ENCODE measurements around the gene SMAD7.

DNA sequence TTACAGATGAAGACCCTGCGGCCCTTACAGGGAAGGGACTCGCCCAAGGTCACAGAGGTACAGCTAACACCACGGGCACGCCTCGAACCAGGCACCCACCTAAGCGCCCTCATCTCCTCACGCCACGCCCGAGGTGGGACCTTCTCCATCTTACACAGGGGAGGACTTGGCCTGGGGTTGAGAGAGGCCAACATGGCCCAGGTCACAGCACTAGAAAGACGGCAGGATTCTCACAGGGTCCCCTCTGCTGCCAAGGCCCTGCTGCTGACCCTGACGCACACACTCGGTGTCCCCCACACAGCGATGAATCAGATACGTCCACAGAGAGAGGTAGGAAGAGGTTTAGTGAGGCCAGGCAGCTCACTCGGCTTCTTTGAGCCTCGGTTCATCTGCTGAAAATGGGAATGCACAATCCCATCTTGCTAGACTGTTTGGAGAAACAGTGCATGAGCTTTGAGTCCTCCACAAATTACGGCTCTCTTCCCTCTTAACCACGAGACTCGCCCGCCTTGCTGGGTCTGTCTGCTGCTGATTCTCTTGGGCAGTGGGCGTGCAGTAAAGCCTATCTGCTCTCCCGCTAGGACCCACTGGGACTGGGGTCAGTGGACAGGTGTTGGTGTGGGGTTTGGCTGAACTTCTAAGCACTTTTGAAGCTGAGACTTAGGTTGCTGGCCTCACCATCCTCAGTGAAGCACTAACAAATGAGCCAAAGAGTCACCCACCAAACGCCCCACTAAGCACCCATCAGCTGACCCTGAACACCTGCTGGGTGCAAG is 79.2 kb downstream of the SMAD7 start:
- no peak for TF ChIP-seq POLR2AphosphoS5 (IDR thresholded peaks at IDR 0.05; ENCODE audit: low read length)
- TF ChIP-seq CREM (IDR thresholded peaks at IDR 0.05; ENCODE audit: low read depth) = no peak
- no peak for TF ChIP-seq EP300 (IDR thresholded peaks at IDR 0.05; ENCODE audit: borderline replicate concordance in 1 of 2, control insufficient read depth in 1 of 2, low read depth in 2 of 2, low read length in 2 of 2)
- no peak for TF ChIP-seq KDM1A (IDR thresholded peaks at IDR 0.05; ENCODE audit: borderline replicate concordance)
- no peak for TF ChIP-seq GABPA (IDR thresholded peaks at IDR 0.05; ENCODE audit: low read depth)
- no peak for TF ChIP-seq CBX3 (IDR thresholded peaks at IDR 0.05; ENCODE audit: borderline replicate concordance, low read depth)
